WTC11 (cell line): ENCODE results near the gene CAMTA1.

Experiments
- ATF1 ChIP-seq: sonication (generic); formaldehyde crosslinking; IDR thresholded peaks from 2 replicates; pipeline ENCODE4 v1.8.1; 2023; ENCODE audit warnings: mild to moderate bottlenecking, moderate library complexity, missing genetic modification reagents
- CREM ChIP-seq: sonication (generic); formaldehyde crosslinking; IDR thresholded peaks from 2 replicates; pipeline ENCODE4 v1.8.1; 2022; ENCODE audit warnings: mild to moderate bottlenecking, missing genetic modification reagents, moderate library complexity
- CTCF ChIP-seq: fragments of 200-600 bp; IDR thresholded peaks from 2 replicates; pipeline ENCODE4 v1.8.0; 2022; ENCODE audit warnings: antibody characterized with exemption
- ESRRA ChIP-seq: sonication (generic); formaldehyde crosslinking; IDR thresholded peaks from 2 replicates; pipeline ENCODE4 v1.8.1; 2022; ENCODE audit warnings: mild to moderate bottlenecking, missing genetic modification reagents, borderline replicate concordance
- ETV6 ChIP-seq: sonication (generic); formaldehyde crosslinking; IDR thresholded peaks from 2 replicates; pipeline ENCODE4 v1.8.1; 2022; ENCODE audit warnings: mild to moderate bottlenecking, missing genetic modification reagents
- FOXP4 ChIP-seq: sonication (generic); formaldehyde crosslinking; IDR thresholded peaks from 2 replicates; pipeline ENCODE4 v1.8.0; 2022; ENCODE audit warnings: mild to moderate bottlenecking, missing genetic modification reagents
- GABPB1 ChIP-seq: sonication (generic); formaldehyde crosslinking; IDR thresholded peaks from 2 replicates; pipeline ENCODE4 v1.8.1; 2023; ENCODE audit warnings: mild to moderate bottlenecking, missing genetic modification reagents
- KAT7 ChIP-seq: sonication (generic); formaldehyde crosslinking; IDR thresholded peaks from 2 replicates; pipeline ENCODE4 v1.8.1; 2023; ENCODE audit warnings: missing genetic modification reagents, mild to moderate bottlenecking, borderline replicate concordance
- NFYB ChIP-seq: sonication (generic); formaldehyde crosslinking; conservative IDR thresholded peaks from 2 replicates; pipeline ENCODE4 v1.8.0; 2022; ENCODE audit warnings: low read depth, missing genetic modification reagents
- NR3C1 ChIP-seq: sonication (generic); formaldehyde crosslinking; conservative IDR thresholded peaks from 2 replicates; pipeline ENCODE4 v1.8.1; 2023; ENCODE audit warnings: low read depth, mild to moderate bottlenecking, missing genetic modification reagents
- TP53 ChIP-seq: sonication (generic); formaldehyde crosslinking; IDR thresholded peaks from 2 replicates; pipeline ENCODE4 v1.8.1; 2023; ENCODE audit warnings: mild to moderate bottlenecking, missing genetic modification reagents
- USF2 ChIP-seq: sonication (generic); formaldehyde crosslinking; IDR thresholded peaks from 2 replicates; pipeline ENCODE4 v1.8.1; 2023; ENCODE audit warnings: mild to moderate bottlenecking, missing genetic modification reagents, moderate library complexity
- ZBTB21 ChIP-seq: sonication (generic); formaldehyde crosslinking; IDR thresholded peaks from 2 replicates; pipeline ENCODE4 v1.8.1; 2023; ENCODE audit warnings: mild to moderate bottlenecking, missing genetic modification reagents, borderline replicate concordance

DNA sequence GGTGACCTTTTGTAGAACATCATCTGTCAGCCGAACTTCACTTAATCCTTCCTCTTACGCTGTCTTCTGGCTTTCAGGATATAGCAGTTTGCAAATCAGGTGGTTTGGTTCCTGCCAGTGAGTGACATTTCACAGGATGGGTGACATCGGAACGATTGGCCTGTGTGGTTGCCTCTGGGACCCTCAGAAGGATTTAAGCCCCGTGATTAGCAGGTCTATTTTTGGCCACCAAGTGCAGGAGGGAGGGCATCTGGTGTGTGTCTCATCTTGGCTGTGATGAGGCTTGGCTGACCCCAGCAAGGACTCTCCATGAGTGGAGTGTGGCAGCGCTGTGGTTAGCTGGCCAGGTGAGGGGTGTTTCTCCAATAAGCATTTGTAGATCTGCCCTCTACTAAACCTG lies 578.2 kb downstream of the CAMTA1 start:
- TF ChIP-seq NR3C1 (CRISPR knock-in tag) = no peak
- no peak for TF ChIP-seq KAT7
- TF ChIP-seq CTCF = no peak
- TF ChIP-seq GABPB1 (CRISPR knock-in tag) = no peak
- TF ChIP-seq FOXP4 (CRISPR knock-in tag) = no peak
- TF ChIP-seq USF2 (CRISPR knock-in tag) = no peak
- TF ChIP-seq ETV6 (CRISPR knock-in tag) = no peak
- TF ChIP-seq CREM (CRISPR knock-in tag) = no peak
- no peak for TF ChIP-seq ESRRA
- TF ChIP-seq TP53 (CRISPR knock-in tag) = no peak
- no peak for TF ChIP-seq ZBTB21
- no peak for TF ChIP-seq ATF1 (CRISPR knock-in tag)
- no peak for TF ChIP-seq NFYB (CRISPR knock-in tag)
